ENCODE data around the gene SORCS1. TPM values are rescaled to one million over a fixed set of nuclear protein-coding genes. Genes with fewer than 3 reads are reported as not detected.

SORCS1 gene
- total RNA-seq, 1 experiment from 2014 or later = not detected

DNA sequence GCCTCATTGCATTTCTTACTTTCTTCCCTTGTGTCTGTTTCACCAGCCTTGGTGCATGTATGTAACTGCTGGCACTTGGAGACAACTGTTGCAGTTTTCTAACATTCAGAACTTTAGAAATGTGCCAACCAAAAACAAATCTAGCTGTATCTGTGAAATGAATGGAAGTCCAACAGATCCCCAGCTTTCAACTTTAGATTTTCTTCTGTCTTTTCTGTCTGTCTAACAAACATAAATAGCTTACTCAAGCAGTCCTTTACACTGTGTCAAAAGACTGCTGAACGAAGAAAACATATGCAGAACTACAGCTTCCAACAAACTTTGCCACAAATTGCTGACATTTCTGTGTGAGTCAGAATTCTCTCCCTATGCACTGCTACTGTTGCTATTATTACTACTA is 30.9 kb downstream of the SORCS1 start:
- Histone ChIP-seq H3K27me3 (ENCODE audit: insufficient read depth, low read length) (no peaks in the 10 kb centered on the region), H3K9ac (ENCODE audit: low read length) (no peak overlapping the region), H3K4me2 (ENCODE audit: low read length) (no peak overlapping the region), H3K9me2 (ENCODE audit: insufficient read depth) (no peaks in the 10 kb centered on the region), H3K4me1 (ENCODE audit: control insufficient read depth in 1 of 2, insufficient read depth in 2 of 2, low read length in 2 of 2) (no peaks in the 10 kb centered on the region), H4K20me1 (ENCODE audit: insufficient read depth) (no peaks in the 10 kb centered on the region), H3K27ac (ENCODE audit: low read depth, low read length) (no peak overlapping the region), H3K9me3 (ENCODE audit: control insufficient read depth in 1 of 2, insufficient read depth in 1 of 2, low read depth in 1 of 2, low read length in 2 of 2) (peaks cover 41 to 49% of the 10 kb centered on the region in 2 experiments; a peak in 3 of 4 replicates), H3K79me2 (ENCODE audit: insufficient read depth, low read length) (no peaks in the 10 kb centered on the region), H3K36me3 (ENCODE audit: control insufficient read depth in 1 of 2, insufficient read depth in 2 of 2, low read length in 2 of 2) (no peaks in the 10 kb centered on the region), H3K4me3 (replicated peaks in 1 of 2; ENCODE audit: low read depth in 1 of 2, low read length in 2 of 2) (no peak overlapping the region), H2AFZ (ENCODE audit: low read depth, low read length, poor library complexity, severe bottlenecking) (no peak overlapping the region)
- DNase-seq (ENCODE audit: low read depth, low spot score) (no peak), ATAC-seq (no peak)
- ChIA-PET CTCF (no interaction called here), RAD21 (ENCODE audit: low non-redundant PET in 1 of 2, low total read pairs in 2 of 2, uncharacterized antibody in 2 of 2, unreplicated experiment in 2 of 2) (no interaction called here), POLR2A (no interaction called here)
- intact Hi-C loops (cut with micrococcal nuclease) = no loop called here
- no TSS peak for BruUV-seq (replicated peaks)
- no peak for TF ChIP-seq FOSL1 (IDR thresholded peaks at IDR 0.05; ENCODE audit: low read depth)
- TF ChIP-seq, protein P1, sequence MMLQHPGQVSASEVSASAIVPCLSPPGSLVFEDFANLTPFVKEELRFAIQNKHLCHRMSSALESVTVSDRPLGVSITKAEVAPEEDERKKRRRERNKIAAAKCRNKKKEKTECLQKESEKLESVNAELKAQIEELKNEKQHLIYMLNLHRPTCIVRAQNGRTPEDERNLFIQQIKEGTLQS (IDR thresholded peaks at IDR 0.05) = no peak
- no peak for TF ChIP-seq CBX3 (IDR thresholded peaks at IDR 0.05; ENCODE audit: low read depth)
- TF ChIP-seq ZNF274 (IDR thresholded peaks at IDR 0.05; ENCODE audit: low read depth, low read length) = no peak
- TF ChIP-seq EZH2phosphoT487 (IDR thresholded peaks at IDR 0.05; ENCODE audit: borderline replicate concordance) = no peak
- TF ChIP-seq YY1 (IDR thresholded peaks at IDR 0.05; ENCODE audit: extremely low read depth, insufficient replicate concordance, low read depth, low read length) = no peak
- TF ChIP-seq, protein P2, sequence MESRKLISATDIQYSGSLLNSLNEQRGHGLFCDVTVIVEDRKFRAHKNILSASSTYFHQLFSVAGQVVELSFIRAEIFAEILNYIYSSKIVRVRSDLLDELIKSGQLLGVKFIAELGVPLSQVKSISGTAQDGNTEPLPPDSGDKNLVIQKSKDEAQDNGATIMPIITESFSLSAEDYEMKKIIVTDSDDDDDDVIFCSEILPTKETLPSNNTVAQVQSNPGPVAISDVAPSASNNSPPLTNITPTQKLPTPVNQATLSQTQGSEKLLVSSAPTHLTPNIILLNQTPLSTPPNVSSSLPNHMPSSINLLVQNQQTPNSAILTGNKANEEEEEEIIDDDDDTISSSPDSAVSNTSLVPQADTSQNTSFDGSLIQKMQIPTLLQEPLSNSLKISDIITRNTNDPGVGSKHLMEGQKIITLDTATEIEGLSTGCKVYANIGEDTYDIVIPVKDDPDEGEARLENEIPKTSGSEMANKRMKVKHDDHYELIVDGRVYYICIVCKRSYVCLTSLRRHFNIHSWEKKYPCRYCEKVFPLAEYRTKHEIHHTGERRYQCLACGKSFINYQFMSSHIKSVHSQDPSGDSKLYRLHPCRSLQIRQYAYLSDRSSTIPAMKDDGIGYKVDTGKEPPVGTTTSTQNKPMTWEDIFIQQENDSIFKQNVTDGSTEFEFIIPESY (IDR thresholded peaks at IDR 0.05; ENCODE audit: extremely low read depth, insufficient replicate concordance, low read length) = no peak
- TF ChIP-seq RAD21 (IDR thresholded peaks at IDR 0.05; ENCODE audit: low read depth) = no peak
- no peak for TF ChIP-seq EGR1 (IDR thresholded peaks at IDR 0.05; ENCODE audit: low read depth)

Data from HCT116 (cell line).